Left colon (tissue), 2 donors: Measurements from ENCODE around the gene FMN1. TPM values are rescaled to one million over a fixed set of nuclear protein-coding genes. Genes with fewer than 3 reads are reported as not detected.
"Not testable (repeated sequence)": the region's sequence is repeated elsewhere in the genome, so short reads cannot be mapped to it uniquely, and the experiment has no call there.

Experiments
- ATAC-seq: fragments of 200-7000 bp; cut with Tn5 transposase; one replicate; pipeline ENCODE4 v1.9.1; 2020; ENCODE audit warnings: mild to moderate bottlenecking, moderate library complexity
- DNase-seq, 2 donors: peaks; one replicate each; pipeline ENCODE4 v3.0.0-alpha.2; 2020
- intact Hi-C, 2 donors: fragments of 100-400 bp; cut with DNase I in 1 of 2; cut with micrococcal nuclease in 1 of 2; formaldehyde crosslinking; loops; one replicate each; pipeline versions ENCODE4 v1.11.2 to v1.14.0; 2022; cut with DNase I, micrococcal nuclease
- total RNA-seq, 2 donors: library from RNA; stranded (reverse); fragmentation: NEBNext Ultra II Directional; extraction: Animal tissue kit (Norgen Biotek cat#: 25700); gene quantifications; one replicate each; pipeline ENCODE4 v1.2.1, GENCODE V29; 2021
- donor health status: DM: no; HTN: no; CAD: no.
- donor health status: DM: yes; HTN: yes; CAD: no.

The FMN1 gene
- total RNA-seq, 2 donors from 2014 or later: 36.2 to 48.3 TPM

DNA sequence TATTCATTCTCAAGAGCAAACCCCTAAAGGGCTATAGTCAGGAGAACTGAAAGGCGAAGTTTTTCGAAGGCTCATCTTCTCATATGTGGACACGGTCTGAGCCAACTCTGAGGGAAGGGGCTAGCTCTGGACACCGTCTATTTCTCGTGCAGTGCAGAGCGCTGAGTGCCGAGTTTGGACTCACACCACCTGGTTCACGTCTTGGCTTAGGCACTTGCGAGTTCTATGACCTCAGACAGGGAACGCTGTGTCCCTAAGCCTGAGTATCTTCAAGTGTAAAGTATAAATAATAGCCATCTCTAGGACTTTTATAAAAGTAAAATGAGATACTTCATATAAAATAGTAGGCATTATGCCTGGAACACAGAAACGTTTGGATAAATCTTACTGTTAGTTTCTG lies 223.7 kb downstream of the FMN1 start:
- intact Hi-C loops: no loop called here
- peak in 1 of 2 donors; percentile 44 for DNase-seq
- ATAC-seq: no peak

DNA sequence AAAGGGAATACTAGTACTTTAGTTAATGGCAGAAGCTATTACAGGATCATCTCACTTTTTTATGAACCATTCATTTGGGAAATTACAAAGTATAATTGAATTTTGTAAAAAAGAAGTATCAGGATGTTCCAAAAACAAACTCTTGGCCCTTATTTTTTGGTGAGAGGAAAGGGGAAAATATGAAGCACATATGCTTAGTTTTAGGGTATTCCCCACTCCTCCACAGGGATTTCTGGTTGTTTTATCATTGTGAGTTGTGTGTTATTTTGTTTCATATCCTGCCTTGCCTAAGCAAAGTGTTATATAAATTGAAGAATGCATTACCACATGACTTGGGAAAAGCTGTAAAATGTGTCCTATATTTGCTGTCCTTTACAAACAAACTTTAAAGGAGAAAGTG lies 227.0 kb downstream of the FMN1 start:
- intact Hi-C loops: no loop called here
- ATAC-seq (no peak), DNase-seq (no peak)

DNA sequence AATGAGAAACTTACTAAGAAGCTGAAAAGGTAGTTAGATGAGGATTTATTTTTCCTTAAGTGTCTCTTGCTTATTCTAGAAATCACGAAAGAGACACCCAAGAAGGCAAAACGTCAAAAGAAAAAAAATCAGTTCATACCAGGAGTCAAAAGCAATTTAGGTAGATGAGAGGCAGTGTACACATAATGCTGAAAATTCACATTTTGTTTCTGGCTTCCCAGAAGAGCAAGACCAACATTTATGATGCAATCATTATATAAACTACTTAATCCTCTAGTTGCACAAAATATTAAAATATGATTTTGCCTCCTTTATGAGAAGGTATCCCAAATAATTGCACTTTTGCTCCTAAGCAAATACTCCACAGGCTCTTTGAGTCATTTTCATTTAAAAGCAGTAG lies 228.0 kb downstream of the FMN1 start:
- DNase-seq: no peak
- intact Hi-C loops: no loop called here

GRCh38 chr15:32965897-32966296 lies 228.6 kb downstream of the FMN1 start:
- intact Hi-C loops: no loop called here
- ATAC-seq (no peak), DNase-seq (no peak)

More for the DNA sequence above, 228.0 kb downstream of the FMN1 start:
- ATAC-seq: no peak

DNA sequence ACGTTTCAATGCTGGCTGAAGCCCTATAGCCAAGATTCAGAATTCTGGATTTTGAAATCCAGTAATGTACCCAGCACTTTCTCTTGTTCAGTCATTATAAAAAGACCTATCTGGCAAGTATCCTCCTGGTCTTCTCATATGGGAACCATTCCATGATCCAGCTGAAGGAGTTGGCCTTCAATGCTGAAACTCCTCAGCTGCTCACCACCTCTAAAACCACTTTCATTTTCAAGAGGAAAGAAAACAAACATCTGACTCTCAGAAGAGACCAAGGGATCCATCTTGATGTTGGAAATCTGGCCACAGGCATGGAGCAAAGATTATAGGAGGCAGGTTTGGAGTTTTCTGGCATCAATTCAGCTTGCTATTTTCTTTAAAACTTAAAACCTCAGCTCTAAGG lies 235.4 kb downstream of the FMN1 start:
- intact Hi-C loops: no loop called here
- no peak for DNase-seq
- no peak for ATAC-seq

GRCh38 chr15:32957219-32957618 lies 237.3 kb downstream of the FMN1 start:
- ATAC-seq: no peak
- intact Hi-C loops: no loop called here
- no peak for DNase-seq

DNA sequence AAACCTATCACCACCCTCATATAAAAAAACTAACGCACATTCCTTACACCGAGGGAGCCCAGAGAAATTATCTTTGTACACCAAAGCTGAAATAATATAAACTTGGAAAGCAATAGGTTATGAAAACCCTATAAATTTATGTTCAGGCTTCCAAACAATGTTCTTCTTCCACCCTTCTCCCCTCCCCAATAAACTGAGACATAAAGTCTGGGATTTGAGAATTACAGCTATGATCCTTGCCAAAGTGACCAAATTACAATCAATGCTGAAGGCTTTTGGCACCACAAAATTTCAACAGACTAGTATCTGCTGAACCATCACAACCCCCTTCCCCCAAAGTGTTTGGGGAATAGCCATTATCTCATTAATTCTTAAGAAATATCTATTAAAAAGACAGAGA lies 237.8 kb downstream of the FMN1 start:
- no peak for ATAC-seq
- intact Hi-C loops: no loop called here
- DNase-seq: no peak

DNA sequence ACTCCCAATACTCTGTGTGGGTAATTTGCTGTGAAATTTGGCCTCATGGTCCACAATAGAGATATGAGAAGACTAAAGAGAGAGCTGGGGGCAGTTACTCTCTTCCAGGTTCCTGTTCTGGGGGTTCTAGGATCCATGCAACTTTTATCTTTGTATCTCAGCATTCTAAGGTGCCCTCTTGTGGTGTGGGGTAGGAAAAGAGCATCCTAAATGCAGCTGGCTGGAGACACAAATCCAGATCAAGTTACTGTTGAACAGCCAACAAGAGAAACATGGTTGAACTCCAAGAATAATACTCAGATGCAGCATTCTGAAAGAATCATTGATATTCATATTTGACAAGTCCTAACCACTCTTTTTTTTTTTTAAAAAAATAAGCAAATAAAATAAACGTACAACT lies 238.5 kb downstream of the FMN1 start:
- DNase-seq: no peak
- intact Hi-C loops: no loop called here
- ATAC-seq: peak; percentile 40

GRCh38 chr15:32953533-32953910 lies 241.0 kb downstream of the FMN1 start:
- DNase-seq (no peak), ATAC-seq (no peak)
- intact Hi-C loops: no loop called here

DNA sequence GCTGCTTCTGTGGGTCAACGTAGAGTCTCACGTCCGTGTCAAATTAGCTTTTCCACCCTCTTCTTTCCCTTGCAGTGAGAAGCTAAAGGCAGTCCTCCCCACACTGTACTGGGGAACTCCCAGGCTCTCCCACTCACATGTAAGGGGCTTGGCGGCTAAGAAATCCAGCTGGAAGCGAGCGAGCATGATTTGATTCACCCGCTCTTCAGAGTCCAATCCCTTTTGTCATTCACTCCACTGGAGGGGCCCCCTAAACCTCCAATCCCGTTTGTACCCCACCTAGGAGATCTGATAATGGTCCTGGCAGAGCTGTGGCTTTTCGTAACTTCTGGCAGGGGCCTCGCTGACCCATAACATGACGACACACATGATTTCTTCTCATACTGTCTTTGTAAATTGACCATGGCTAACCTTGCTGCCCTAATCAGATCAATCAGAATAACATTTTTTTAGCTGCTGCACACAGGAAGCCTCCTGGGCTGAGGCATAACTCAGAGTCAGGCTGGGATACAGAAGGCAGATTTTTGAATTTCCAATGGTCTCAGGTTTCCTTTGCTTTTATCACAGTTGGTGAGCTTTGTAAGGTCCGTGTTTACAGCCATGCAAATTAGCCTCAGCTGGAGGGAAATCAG lies 241.5 kb downstream of the FMN1 start:
- intact Hi-C loops: no loop called here
- DNase-seq (no peak), ATAC-seq (no peak)

DNA sequence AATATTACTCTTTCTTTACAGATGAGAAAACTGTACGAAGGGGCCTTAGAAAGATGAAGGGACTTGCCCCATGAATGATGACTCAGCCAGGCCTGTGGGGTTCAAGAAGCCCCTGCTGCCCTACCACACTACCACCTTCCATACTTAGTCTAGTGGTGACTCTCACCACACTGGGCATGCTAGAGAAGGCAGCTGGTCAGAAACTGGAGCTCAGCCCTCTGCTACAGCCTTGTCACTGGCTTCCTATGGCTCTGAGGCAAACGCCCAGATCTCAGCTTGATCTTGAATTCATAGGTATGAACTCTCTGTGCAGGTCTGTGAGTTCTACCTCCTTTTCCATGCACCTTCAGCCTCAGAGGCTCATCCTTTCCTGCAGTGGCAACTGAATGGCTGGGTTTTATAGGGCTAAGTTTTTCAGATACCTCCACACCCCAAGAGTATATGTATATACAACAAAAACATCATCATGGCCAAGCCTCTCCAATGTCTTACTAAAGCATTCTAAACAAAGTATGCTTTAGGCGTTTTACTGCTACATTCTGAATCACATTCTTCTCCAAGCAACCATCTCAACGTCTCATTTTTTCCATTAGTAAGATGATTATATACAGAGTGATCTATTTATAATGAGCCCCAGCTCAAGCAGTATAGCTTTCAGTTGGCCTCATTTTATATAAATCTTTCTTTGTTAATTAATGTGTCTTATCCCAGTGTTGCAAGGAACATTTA lies 242.6 kb downstream of the FMN1 start:
- DNase-seq (no peak), ATAC-seq (no peak)
- intact Hi-C loops: no loop called here

- DNase-seq, ATAC-seq, intact Hi-C loops: not testable (repeated sequence)
Observed at GRCh38 chr15:32950051-32950450, 244.5 kb downstream of the FMN1 start.

GRCh38 chr15:32946210-32946609 lies 248.3 kb downstream of the FMN1 start:
- DNase-seq (no peak), ATAC-seq (no peak)
- intact Hi-C loops: no loop called here

DNA sequence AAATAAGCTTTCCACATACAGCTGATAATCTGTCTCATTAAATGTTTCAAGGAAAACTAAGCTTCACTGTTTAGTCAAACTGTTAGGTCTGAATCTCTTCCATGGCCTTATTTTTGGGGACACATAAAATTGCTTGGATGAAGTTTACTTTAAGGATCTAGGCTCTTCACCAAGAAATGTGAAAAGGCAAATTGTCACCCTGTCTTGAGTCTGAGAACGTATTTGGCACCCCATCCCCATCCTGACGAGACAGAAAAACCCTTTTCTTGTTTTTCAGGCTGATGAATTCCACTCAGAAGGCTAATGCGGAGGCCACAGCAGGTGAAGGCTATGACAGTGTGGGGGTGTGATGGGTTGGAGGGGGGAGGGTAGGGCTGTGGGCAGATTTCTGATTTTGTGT lies 250.1 kb downstream of the FMN1 start:
- intact Hi-C loops: no loop called here
- DNase-seq (no peak), ATAC-seq (no peak)

DNA sequence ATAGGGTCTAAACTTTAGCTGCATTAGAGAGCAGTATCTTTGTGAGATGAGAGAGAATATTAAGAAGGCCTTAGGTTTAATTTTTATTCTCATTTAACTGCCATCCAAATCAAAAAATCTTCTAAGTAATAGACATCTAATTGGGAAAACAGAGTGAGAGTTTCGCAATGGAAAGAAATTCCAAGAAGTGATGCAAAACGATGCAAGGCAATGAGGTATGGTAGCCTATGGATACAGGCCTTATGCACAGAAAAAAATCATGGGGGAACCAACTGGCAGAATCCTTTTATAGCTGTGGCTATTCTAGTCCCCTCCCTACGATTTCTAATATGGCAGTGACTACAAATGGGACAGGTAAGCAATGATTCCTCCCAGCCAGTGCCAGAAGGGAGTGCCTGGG lies 250.8 kb downstream of the FMN1 start:
- DNase-seq (no peak), ATAC-seq (no peak)
- intact Hi-C loops: no loop called here

DNA sequence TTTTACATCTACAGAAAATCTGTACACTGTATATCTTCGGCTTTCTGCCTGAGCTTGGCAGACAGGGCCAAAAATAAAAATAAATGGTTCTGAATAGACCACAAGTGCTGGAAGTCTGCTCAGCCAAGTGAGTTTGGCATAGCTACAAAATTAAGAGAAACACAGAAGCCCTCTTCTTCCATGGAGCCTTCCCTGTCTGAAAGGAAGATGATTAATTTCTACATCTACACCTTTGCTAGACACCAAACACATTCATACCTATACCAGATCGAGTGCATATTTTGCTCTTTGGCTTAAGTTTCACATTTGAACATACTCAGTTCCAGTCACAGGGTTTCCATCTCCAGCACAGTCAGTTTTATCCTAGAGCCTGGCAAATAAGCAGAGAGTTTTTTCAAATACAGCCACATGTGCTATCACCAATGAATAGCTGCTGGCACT lies 252.1 kb downstream of the FMN1 start:
- intact Hi-C loops: no loop called here
- no peak for ATAC-seq
- no peak for DNase-seq

GRCh38 chr15:32941823-32942222 lies 252.7 kb downstream of the FMN1 start:
- ATAC-seq: no peak
- DNase-seq: no peak
- intact Hi-C loops: no loop called here

GRCh38 chr15:32936976-32937375 lies 257.5 kb downstream of the FMN1 start:
- no peak for DNase-seq
- no peak for ATAC-seq
- intact Hi-C loops: no loop called here

DNA sequence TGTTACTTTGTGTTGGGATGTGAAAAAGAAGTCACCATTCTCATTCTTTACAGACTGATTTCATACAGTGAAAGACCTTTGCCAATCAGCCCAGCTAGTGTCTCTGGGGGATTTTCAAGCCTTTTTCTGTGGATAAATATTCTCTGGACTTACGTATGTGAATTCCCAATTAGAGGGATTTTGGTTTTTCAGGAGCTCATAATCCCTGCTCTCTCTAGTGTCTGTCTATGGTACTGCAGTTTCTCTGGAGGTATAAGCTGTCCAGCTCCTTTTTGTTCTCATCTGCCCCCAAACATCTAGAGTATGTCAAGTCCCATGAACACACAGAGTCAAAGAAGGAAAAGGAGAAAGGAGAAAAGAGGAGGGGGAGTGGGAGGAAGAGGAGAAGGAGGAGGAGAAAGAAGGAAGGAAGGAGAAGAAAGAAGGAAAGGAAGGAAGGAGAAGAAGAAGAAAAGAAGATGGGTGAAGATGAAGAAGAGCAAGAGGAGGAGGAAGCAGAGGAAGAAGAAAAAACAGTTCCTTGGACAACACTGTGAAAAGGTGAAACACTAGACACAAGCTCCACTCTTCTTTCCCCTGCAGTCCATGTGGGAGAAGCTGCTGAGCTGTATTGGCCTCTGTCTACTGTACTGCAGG lies 258.1 kb downstream of the FMN1 start:
- intact Hi-C loops: no loop called here
- DNase-seq (no peak), ATAC-seq (no peak)

GRCh38 chr15:32935139-32935538 lies 259.4 kb downstream of the FMN1 start:
- intact Hi-C loops: no loop called here
- ATAC-seq (no peak), DNase-seq (no peak)
